ENCODE results near the gene FOXO1. TPM values are rescaled to one million over a fixed set of nuclear protein-coding genes. Genes with fewer than 3 reads are reported as not detected.

FOXO1 gene
- total RNA-seq, 4 donors from 2014 or later = 65.6 to 87.4 (median 78.5) TPM

GRCh38 chr13:40533072-40533471 lies 133.4 kb downstream of the FOXO1 start:
- no peak overlapping the region for H3K27ac ChIP-seq (replicated peaks in 1 of 4)
- H3K36me3 ChIP-seq = no peaks in the 10 kb centered on the region
- no peak for DNase-seq (ENCODE audit: extremely low spot score)
- peaks cover 0 to 6% (median 3%) of the 10 kb centered on the region in 4 donors for H3K9me3 ChIP-seq
- 87% methylated on average over 8 of the region's 8 CpGs for WGBS
- H3K4me1 ChIP-seq = peaks cover 0 to 7% (median 0%) of the 10 kb centered on the region in 4 donors
- no peaks in the 10 kb centered on the region for H3K27me3 ChIP-seq
- no peak for TF ChIP-seq POLR2AphosphoS5 (IDR thresholded peaks at IDR 0.05)
- TF ChIP-seq POLR2A (IDR thresholded peaks at IDR 0.05; ENCODE audit: low read depth) = no peak
- no peak for TF ChIP-seq EP300 (IDR thresholded peaks at IDR 0.05)
- no peak for TF ChIP-seq CTCF (IDR thresholded peaks at IDR 0.05)
- H3K4me3 ChIP-seq = no peak overlapping the region
- intact Hi-C loops (cut with DNase I) = no loop called here

GRCh38 chr13:40530961-40531360 lies 135.5 kb downstream of the FOXO1 start:
- WGBS = 58% methylated on average over 1 of the region's 1 CpG
- Histone ChIP-seq H3K36me3 (no peaks in the 10 kb centered on the region), H3K4me3 (no peak overlapping the region), H3K27me3 (no peaks in the 10 kb centered on the region), H3K4me1 (no peaks in the 10 kb centered on the region), H3K27ac (replicated peaks in 1 of 4) (no peak overlapping the region), H3K9me3 (peaks cover 0 to 18% (median 15%) of the 10 kb centered on the region in 4 donors)
- intact Hi-C loops (cut with DNase I) = no loop called here
- TF ChIP-seq POLR2AphosphoS5 (IDR thresholded peaks at IDR 0.05) (no peak), CTCF (IDR thresholded peaks at IDR 0.05) (no peak), EP300 (IDR thresholded peaks at IDR 0.05) (no peak), POLR2A (IDR thresholded peaks at IDR 0.05; ENCODE audit: low read depth) (no peak)
- no peak for DNase-seq (ENCODE audit: extremely low spot score)

GRCh38 chr13:40528881-40529280 lies 137.6 kb downstream of the FOXO1 start:
- 94% methylated on average over 6 of the region's 6 CpGs for WGBS
- TF ChIP-seq POLR2AphosphoS5 (IDR thresholded peaks at IDR 0.05) (no peak), POLR2A (IDR thresholded peaks at IDR 0.05; ENCODE audit: low read depth) (no peak), CTCF (IDR thresholded peaks at IDR 0.05) (no peak), EP300 (IDR thresholded peaks at IDR 0.05) (no peak)
- H3K4me3 ChIP-seq = no peak overlapping the region
- intact Hi-C loops (cut with DNase I) = no loop called here
- H3K27me3 ChIP-seq = no peaks in the 10 kb centered on the region
- no peaks in the 10 kb centered on the region for H3K4me1 ChIP-seq
- no peaks in the 10 kb centered on the region for H3K36me3 ChIP-seq
- H3K9me3 ChIP-seq = peaks cover 0 to 18% (median 15%) of the 10 kb centered on the region in 4 donors
- H3K27ac ChIP-seq (replicated peaks in 1 of 4) = no peak overlapping the region
- no peak for DNase-seq (ENCODE audit: extremely low spot score)

GRCh38 chr13:40527914-40528313 lies 138.5 kb downstream of the FOXO1 start:
- TF ChIP-seq POLR2A (IDR thresholded peaks at IDR 0.05; ENCODE audit: low read depth) (no peak), CTCF (IDR thresholded peaks at IDR 0.05) (no peak)
- Histone ChIP-seq H3K4me3 (no peak overlapping the region), H3K27ac (replicated peaks in 1 of 4) (no peak overlapping the region), H3K27me3 (no peaks in the 10 kb centered on the region), H3K9me3 (peaks cover 0 to 18% (median 15%) of the 10 kb centered on the region in 4 donors), H3K36me3 (no peaks in the 10 kb centered on the region), H3K4me1 (no peaks in the 10 kb centered on the region)
- 76% methylated on average over 1 of the region's 1 CpG for WGBS
- DNase-seq (ENCODE audit: extremely low spot score) = no peak
- intact Hi-C loops (cut with DNase I) = no loop called here

- no peaks in the 10 kb centered on the region for H3K36me3 ChIP-seq
- WGBS = 59% methylated on average over 1 of the region's 1 CpG
- H3K27me3 ChIP-seq = no peaks in the 10 kb centered on the region
- TF ChIP-seq CTCF (IDR thresholded peaks at IDR 0.05) (no peak), POLR2AphosphoS5 (IDR thresholded peaks at IDR 0.05) (no peak)
- no peak overlapping the region for H3K27ac ChIP-seq (replicated peaks in 1 of 4)
- H3K4me3 ChIP-seq = no peak overlapping the region
- no peaks in the 10 kb centered on the region for H3K4me1 ChIP-seq
- intact Hi-C loops (cut with DNase I) = no loop called here
- no peak for DNase-seq (ENCODE audit: extremely low spot score)
- peaks cover 0 to 5% (median 4%) of the 10 kb centered on the region in 4 donors for H3K9me3 ChIP-seq
Observed at GRCh38 chr13:40522282-40522681, 144.2 kb downstream of the FOXO1 start.

Data from esophagus muscularis mucosa (tissue), 4 donors.